Liver (tissue), 9 donors: Measurements from ENCODE around the gene HK2. TPM values are rescaled to one million over a fixed set of nuclear protein-coding genes. Genes with fewer than 3 reads are reported as not detected.

Source experiments
- DNase-seq: peaks from one replicate; pipeline ENCODE4 v3.0.0-alpha.2; 2017; ENCODE audit warnings: low spot score
- H3K27ac ChIP-seq, 2 donors: one replicate each; pipeline ENCODE4 v1.7.0; 2013; ENCODE audit warnings: inconsistent platforms in 2 of 2, low read length in 2 of 2, control low read depth in 1 of 2, low read depth in 1 of 2, mild to moderate bottlenecking in 1 of 2
- H3K27me3 ChIP-seq, 4 donors: one replicate each; pipeline versions ENCODE4 v1.6.1 to v1.7.0; 2013; ENCODE audit warnings: low read length in 3 of 4, inconsistent platforms in 1 of 4, mild to moderate bottlenecking in 1 of 4, moderate library complexity in 1 of 4; ENCODE audit not compliant: control insufficient read depth in 4 of 4, insufficient read depth in 4 of 4
- H3K36me3 ChIP-seq, 4 donors: one replicate each; pipeline versions ENCODE4 v1.6.1 to v1.7.0; 2013; ENCODE audit warnings: low read length in 3 of 4, mild to moderate bottlenecking in 3 of 4, low read depth in 1 of 4, moderate library complexity in 1 of 4; ENCODE audit not compliant: control insufficient read depth in 4 of 4, insufficient read depth in 3 of 4
- H3K4me1 ChIP-seq, 4 donors: one replicate each; pipeline versions ENCODE4 v1.6.1 to v1.7.0; 2013; ENCODE audit warnings: low read length in 3 of 4, mild to moderate bottlenecking in 3 of 4, moderate library complexity in 1 of 4; ENCODE audit not compliant: control insufficient read depth in 4 of 4, insufficient read depth in 4 of 4
- H3K4me3 ChIP-seq, 3 donors: one replicate each; pipeline versions ENCODE4 v1.6.1 to v1.7.0; 2013; ENCODE audit warnings: low read length in 3 of 3, control low read depth in 1 of 3, low read depth in 1 of 3, mild to moderate bottlenecking in 1 of 3
- H3K9ac ChIP-seq, 2 donors: one replicate each; pipeline ENCODE4 v1.7.0; 2013; ENCODE audit warnings: low read length in 2 of 2, mild to moderate bottlenecking in 2 of 2, moderate library complexity in 2 of 2, control low read depth in 1 of 2, low read depth in 1 of 2
- H3K9me3 ChIP-seq, 4 donors: one replicate each; pipeline versions ENCODE4 v1.6.1 to v1.7.0; 2013; ENCODE audit warnings: low read length in 3 of 4; ENCODE audit not compliant: control insufficient read depth in 4 of 4
- EGR1 ChIP-seq, 2 donors: IDR thresholded peaks; 2 replicates each; pipeline ENCODE4 v1.6.1; 2016 to 2018; ENCODE audit warnings: antibody characterized with exemption in 2 of 2, low read depth in 2 of 2
- FOXA1 ChIP-seq: IDR thresholded peaks from 2 replicates; pipeline ENCODE4 v1.6.1; 2016; ENCODE audit warnings: antibody characterized with exemption
- FOXA2 ChIP-seq: IDR thresholded peaks from 2 replicates; pipeline ENCODE4 v1.6.1; 2016; ENCODE audit warnings: antibody characterized with exemption
- GABPA ChIP-seq, 2 donors: IDR thresholded peaks in 1 of 2; conservative IDR thresholded peaks in 1 of 2; 2 replicates each; pipeline ENCODE4 v1.6.1; 2016; ENCODE audit warnings: antibody characterized with exemption in 2 of 2, mild to moderate bottlenecking in 1 of 2, moderate library complexity in 1 of 2
- HNF4A ChIP-seq, 2 donors: conservative IDR thresholded peaks; 2 replicates each; pipeline ENCODE4 v1.6.1; 2016; ENCODE audit warnings: antibody characterized with exemption in 2 of 2, mild to moderate bottlenecking in 2 of 2
- HNF4G ChIP-seq: IDR thresholded peaks from 2 replicates; pipeline ENCODE4 v1.6.1; 2016; ENCODE audit warnings: antibody characterized with exemption
- JUND ChIP-seq, 2 donors: IDR thresholded peaks; 2 replicates each; pipeline ENCODE4 v1.6.1; 2016; ENCODE audit warnings: antibody characterized with exemption in 2 of 2
- NR2F2 ChIP-seq: IDR thresholded peaks from 2 replicates; pipeline ENCODE4 v1.6.1; 2016; ENCODE audit warnings: antibody characterized with exemption
- RAD21 ChIP-seq, 2 donors: IDR thresholded peaks; 2 replicates each; pipeline ENCODE4 v1.6.1; 2016; ENCODE audit warnings: antibody characterized with exemption in 2 of 2, mild to moderate bottlenecking in 2 of 2
- RXRA ChIP-seq, 2 donors: IDR thresholded peaks; 2 replicates each; pipeline ENCODE4 v1.6.1; 2017 to 2018; ENCODE audit warnings: antibody characterized with exemption in 2 of 2, mild to moderate bottlenecking in 1 of 2
- SP1 ChIP-seq: IDR thresholded peaks from 2 replicates; pipeline ENCODE4 v1.6.1; 2018; ENCODE audit warnings: antibody characterized with exemption, mild to moderate bottlenecking
- TAF1 ChIP-seq: conservative IDR thresholded peaks from 2 replicates; pipeline ENCODE4 v1.6.1; 2016; ENCODE audit warnings: antibody characterized with exemption, mild to moderate bottlenecking
- YY1 ChIP-seq: IDR thresholded peaks from 2 replicates; pipeline ENCODE4 v1.6.1; 2016; ENCODE audit warnings: antibody characterized with exemption, mild to moderate bottlenecking
- WGBS: extraction: QIAGEN DNeasy Blood & Tissue Kit; methylation state at CpG from one replicate; pipeline ENCODE4 v1.1.7; 2013; 5-methylcytosine and 5-hydroxymethylcytosine counted together
- polyA plus RNA-seq, 2 donors: library from polyadenylated mRNA; stranded (reverse) in 1 of 2; unstranded in 1 of 2; fragments of 200-250 nt in 1 of 2; fragments of >200 nt in 1 of 2; fragmentation: Nextera tagmentation in 1 of 2; extraction: Ambion mirVana in 1 of 2; gene quantifications; one replicate each; pipeline versions ENCODE4 v1.2.1 to v1.2.3, GENCODE V29; 2013 to 2015
- total RNA-seq, 2 donors: library from RNA; depleted of rRNA; stranded (reverse); fragments of >200 nt; gene quantifications; one replicate each; pipeline ENCODE4 v1.2.3, GENCODE V29; 2014
- TF ChIP-seq, protein P1 (sequence below): IDR thresholded peaks from 2 replicates; pipeline ENCODE4 v1.6.1; 2016; ENCODE audit warnings: antibody characterized with exemption, mild to moderate bottlenecking
- TF ChIP-seq, protein P2 (sequence below): IDR thresholded peaks from 2 replicates; pipeline ENCODE4 v1.6.1; 2016; ENCODE audit warnings: antibody characterized with exemption
- TF ChIP-seq, protein P3 (sequence below): IDR thresholded peaks from 2 replicates; pipeline ENCODE4 v1.6.1; 2016; ENCODE audit warnings: antibody characterized with exemption
- TF ChIP-seq, protein P4 (sequence below): IDR thresholded peaks from 2 replicates; pipeline ENCODE4 v1.6.1; 2016; ENCODE audit warnings: antibody characterized with exemption
- donor health status: healthy.
- donor health status: healthy.
- donor health status: healthy.
- donor health status: healthy.
- donor health status: healthy.

The HK2 gene
- total and polyA plus RNA-seq, 4 donors, result 0.21 to 3.5 (median 1.0) TPM

DNA sequence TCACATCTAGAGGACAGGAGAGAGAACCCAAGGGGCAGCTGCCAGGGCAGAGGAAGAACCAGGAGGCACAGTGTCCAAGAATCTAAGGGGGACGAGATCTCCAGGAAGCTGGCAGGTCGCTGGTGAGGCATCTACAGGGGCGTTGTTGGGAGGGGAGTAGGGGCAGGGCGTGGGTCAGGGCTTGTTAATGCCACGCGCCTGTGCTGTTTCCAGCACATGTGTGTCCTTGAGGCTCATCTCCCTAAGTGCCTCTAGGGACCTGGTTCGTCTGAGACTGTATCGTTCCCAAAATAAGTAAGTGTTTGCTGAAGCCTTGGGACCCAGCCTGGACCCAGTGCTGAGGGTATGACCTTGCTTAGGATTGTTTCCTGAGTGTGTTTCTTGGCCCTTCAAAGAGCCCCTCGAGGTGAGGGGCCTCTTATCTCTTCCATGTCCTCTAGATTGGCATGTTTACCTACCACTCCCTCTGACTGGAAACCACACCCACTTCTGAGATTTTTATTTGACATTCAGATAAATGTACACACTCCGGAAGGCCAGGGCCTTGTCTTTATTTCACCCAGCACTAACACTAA is 22.2 kb downstream of the HK2 start:
- no peak overlapping the region for H3K4me3 ChIP-seq
- 72% methylated on average over 10 of the region's 10 CpGs for WGBS
- H3K4me1 ChIP-seq, result peaks cover 0 to 3% (median 0%) of the 10 kb centered on the region in 4 donors
- H3K36me3 ChIP-seq, result no peaks in the 10 kb centered on the region
- DNase-seq, result no peak
- no peaks in the 10 kb centered on the region for H3K27me3 ChIP-seq
- H3K27ac ChIP-seq, result no peak overlapping the region
- TF ChIP-seq, protein P1, sequence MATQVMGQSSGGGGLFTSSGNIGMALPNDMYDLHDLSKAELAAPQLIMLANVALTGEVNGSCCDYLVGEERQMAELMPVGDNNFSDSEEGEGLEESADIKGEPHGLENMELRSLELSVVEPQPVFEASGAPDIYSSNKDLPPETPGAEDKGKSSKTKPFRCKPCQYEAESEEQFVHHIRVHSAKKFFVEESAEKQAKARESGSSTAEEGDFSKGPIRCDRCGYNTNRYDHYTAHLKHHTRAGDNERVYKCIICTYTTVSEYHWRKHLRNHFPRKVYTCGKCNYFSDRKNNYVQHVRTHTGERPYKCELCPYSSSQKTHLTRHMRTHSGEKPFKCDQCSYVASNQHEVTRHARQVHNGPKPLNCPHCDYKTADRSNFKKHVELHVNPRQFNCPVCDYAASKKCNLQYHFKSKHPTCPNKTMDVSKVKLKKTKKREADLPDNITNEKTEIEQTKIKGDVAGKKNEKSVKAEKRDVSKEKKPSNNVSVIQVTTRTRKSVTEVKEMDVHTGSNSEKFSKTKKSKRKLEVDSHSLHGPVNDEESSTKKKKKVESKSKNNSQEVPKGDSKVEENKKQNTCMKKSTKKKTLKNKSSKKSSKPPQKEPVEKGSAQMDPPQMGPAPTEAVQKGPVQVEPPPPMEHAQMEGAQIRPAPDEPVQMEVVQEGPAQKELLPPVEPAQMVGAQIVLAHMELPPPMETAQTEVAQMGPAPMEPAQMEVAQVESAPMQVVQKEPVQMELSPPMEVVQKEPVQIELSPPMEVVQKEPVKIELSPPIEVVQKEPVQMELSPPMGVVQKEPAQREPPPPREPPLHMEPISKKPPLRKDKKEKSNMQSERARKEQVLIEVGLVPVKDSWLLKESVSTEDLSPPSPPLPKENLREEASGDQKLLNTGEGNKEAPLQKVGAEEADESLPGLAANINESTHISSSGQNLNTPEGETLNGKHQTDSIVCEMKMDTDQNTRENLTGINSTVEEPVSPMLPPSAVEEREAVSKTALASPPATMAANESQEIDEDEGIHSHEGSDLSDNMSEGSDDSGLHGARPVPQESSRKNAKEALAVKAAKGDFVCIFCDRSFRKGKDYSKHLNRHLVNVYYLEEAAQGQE, result no peak
- TF ChIP-seq RXRA (IDR thresholded peaks at IDR 0.05) (no peak), TAF1 (no peak), HNF4G (no peak), FOXA2 (no peak), RAD21 (IDR thresholded peaks at IDR 0.05) (no peak), EGR1 (IDR thresholded peaks at IDR 0.05; ENCODE audit: low read depth in 2 of 2) (no peak), SP1 (no peak), FOXA1 (no peak)
- TF ChIP-seq, protein P2, sequence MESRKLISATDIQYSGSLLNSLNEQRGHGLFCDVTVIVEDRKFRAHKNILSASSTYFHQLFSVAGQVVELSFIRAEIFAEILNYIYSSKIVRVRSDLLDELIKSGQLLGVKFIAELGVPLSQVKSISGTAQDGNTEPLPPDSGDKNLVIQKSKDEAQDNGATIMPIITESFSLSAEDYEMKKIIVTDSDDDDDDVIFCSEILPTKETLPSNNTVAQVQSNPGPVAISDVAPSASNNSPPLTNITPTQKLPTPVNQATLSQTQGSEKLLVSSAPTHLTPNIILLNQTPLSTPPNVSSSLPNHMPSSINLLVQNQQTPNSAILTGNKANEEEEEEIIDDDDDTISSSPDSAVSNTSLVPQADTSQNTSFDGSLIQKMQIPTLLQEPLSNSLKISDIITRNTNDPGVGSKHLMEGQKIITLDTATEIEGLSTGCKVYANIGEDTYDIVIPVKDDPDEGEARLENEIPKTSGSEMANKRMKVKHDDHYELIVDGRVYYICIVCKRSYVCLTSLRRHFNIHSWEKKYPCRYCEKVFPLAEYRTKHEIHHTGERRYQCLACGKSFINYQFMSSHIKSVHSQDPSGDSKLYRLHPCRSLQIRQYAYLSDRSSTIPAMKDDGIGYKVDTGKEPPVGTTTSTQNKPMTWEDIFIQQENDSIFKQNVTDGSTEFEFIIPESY, result no peak
- TF ChIP-seq, protein P3, sequence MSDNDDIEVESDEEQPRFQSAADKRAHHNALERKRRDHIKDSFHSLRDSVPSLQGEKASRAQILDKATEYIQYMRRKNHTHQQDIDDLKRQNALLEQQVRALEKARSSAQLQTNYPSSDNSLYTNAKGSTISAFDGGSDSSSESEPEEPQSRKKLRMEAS, result no peak
- no peak overlapping the region for H3K9ac ChIP-seq
- H3K9me3 ChIP-seq, result no peaks in the 10 kb centered on the region

DNA sequence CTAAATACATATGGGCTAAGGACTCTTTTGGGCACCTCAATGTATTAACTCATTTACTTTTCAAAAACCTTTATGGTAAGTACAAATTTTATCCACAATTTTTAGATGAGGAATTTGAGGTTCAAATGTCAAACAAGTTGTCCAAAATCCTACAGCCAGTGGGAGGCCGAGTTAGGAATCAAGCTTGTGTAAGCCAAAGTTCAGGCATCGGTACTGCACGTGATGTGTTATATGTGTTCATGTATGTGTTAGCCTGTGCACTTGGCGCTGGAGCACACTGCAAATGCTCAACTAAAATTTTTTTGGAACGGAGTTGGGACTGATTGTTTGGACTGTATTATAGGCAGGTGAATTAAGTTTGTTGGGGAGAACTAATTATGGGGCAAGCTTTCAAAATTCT is 22.7 kb downstream of the HK2 start:
- 88% methylated on average over 5 of the region's 5 CpGs for WGBS
- H3K4me1 ChIP-seq, result no peaks in the 10 kb centered on the region
- H3K36me3 ChIP-seq, result no peaks in the 10 kb centered on the region
- no peak overlapping the region for H3K9ac ChIP-seq
- no peak overlapping the region for H3K27ac ChIP-seq
- TF ChIP-seq GABPA (IDR thresholded peaks at IDR 0.05 in 1 of 2, conservative IDR thresholded peaks at IDR 0.05 in 1 of 2) (no peak), HNF4A (conservative IDR thresholded peaks at IDR 0.05) (no peak), RXRA (IDR thresholded peaks at IDR 0.05) (no peak), HNF4G (no peak), SP1 (no peak), FOXA2 (no peak), JUND (IDR thresholded peaks at IDR 0.05) (no peak), FOXA1 (no peak), NR2F2 (no peak), YY1 (no peak), TAF1 (no peak), RAD21 (IDR thresholded peaks at IDR 0.05) (no peak), EGR1 (IDR thresholded peaks at IDR 0.05; ENCODE audit: low read depth in 2 of 2) (no peak)
- TF ChIP-seq, protein P4, sequence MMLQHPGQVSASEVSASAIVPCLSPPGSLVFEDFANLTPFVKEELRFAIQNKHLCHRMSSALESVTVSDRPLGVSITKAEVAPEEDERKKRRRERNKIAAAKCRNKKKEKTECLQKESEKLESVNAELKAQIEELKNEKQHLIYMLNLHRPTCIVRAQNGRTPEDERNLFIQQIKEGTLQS, result no peak
- TF ChIP-seq, protein P2, result no peak
- TF ChIP-seq, protein P1, result no peak
- TF ChIP-seq, protein P3, result no peak
- no peaks in the 10 kb centered on the region for H3K9me3 ChIP-seq
- no peak overlapping the region for H3K4me3 ChIP-seq
- no peaks in the 10 kb centered on the region for H3K27me3 ChIP-seq
- DNase-seq, result no peak
